Esophagus muscularis mucosa (tissue), 4 donors: ENCODE data around the gene ATF4. TPM values are rescaled to one million over a fixed set of nuclear protein-coding genes. Genes with fewer than 3 reads are reported as not detected.

ENCODE experiments used
- DNase-seq: peaks from one replicate; pipeline ENCODE4 v3.0.0-alpha.2; 2017; ENCODE audit errors: extremely low spot score
- H3K27ac ChIP-seq, 4 donors: fragments of 200-600 bp; sonication (generic); replicated peaks in 1 of 4; 1 replicate in 3 of 4; 2 replicates in 1 of 4; pipeline ENCODE4 v1.5.1; 2016 to 2019; ENCODE audit warnings: mild to moderate bottlenecking in 1 of 4
- H3K27me3 ChIP-seq, 4 donors: fragments of 200-600 bp; sonication (generic); one replicate each; pipeline versions ENCODE4 v1.5.1 to v1.6.0; 2016 to 2019
- H3K36me3 ChIP-seq, 4 donors: fragments of 200-600 bp; sonication (generic); one replicate each; pipeline ENCODE4 v1.5.1; 2016 to 2019
- H3K4me1 ChIP-seq, 4 donors: fragments of 200-600 bp; sonication (generic); one replicate each; pipeline ENCODE4 v1.5.1; 2016 to 2019
- H3K4me3 ChIP-seq, 4 donors: fragments of 200-600 bp; sonication (generic); 1 replicate in 2 of 4; 2 replicates in 2 of 4; pipeline ENCODE4 v1.5.1; 2016 to 2019; ENCODE audit warnings: mild to moderate bottlenecking in 4 of 4, moderate library complexity in 1 of 4
- H3K9me3 ChIP-seq, 4 donors: fragments of 200-600 bp; sonication (generic); 1 replicate in 3 of 4; 2 replicates in 1 of 4; pipeline ENCODE4 v1.5.1; 2016 to 2019
- CTCF ChIP-seq, 3 experiments: fragments of 200-600 bp in 2 of 3; fragments of 450-650 bp in 1 of 3; sonication (generic) in 2 of 3; IDR thresholded peaks; one replicate each; pipeline ENCODE4 v1.5.1; 2017 to 2019; ENCODE audit warnings: antibody characterized with exemption in 3 of 3, mild to moderate bottlenecking in 2 of 3, moderate library complexity in 1 of 3
- EP300 ChIP-seq: sonication (generic); formaldehyde crosslinking; IDR thresholded peaks from one replicate; pipeline ENCODE4 v1.6.1; 2017; ENCODE audit warnings: antibody characterized with exemption
- POLR2A ChIP-seq: fragments of 450-650 bp; IDR thresholded peaks from one replicate; pipeline ENCODE4 v1.6.1; 2017; ENCODE audit warnings: antibody characterized with exemption, moderate library complexity, mild to moderate bottlenecking, low read depth
- POLR2AphosphoS5 ChIP-seq, 2 donors: sonication (generic); formaldehyde crosslinking; IDR thresholded peaks; one replicate each; pipeline ENCODE4 v1.6.1; 2017; ENCODE audit warnings: antibody characterized with exemption in 2 of 2
- WGBS: methylation state at CpG from one replicate; pipeline ENCODE4 v1.1.5; 2018; 5-methylcytosine and 5-hydroxymethylcytosine counted together
- intact Hi-C: fragments of 100-400 bp; cut with DNase I; formaldehyde crosslinking; loops from one replicate; pipeline ENCODE4 v1.15.1; 2023
- total RNA-seq, 4 donors: library from RNA; depleted of rRNA; stranded (reverse); fragments of >200 nt; gene quantifications; one replicate each; pipeline versions ENCODE4 v1.1.0 to v1.2.1, GENCODE V29; 2016

The ATF4 gene
- total RNA-seq, 4 donors from 2014 or later, result 516 to 895 (median 721) TPM

GRCh38 chr22:39547587-39547947 lies 27.2 kb downstream of the ATF4 start:
- intact Hi-C loops, result no loop called here
- Histone ChIP-seq H3K27ac (no peak overlapping the region), H3K27me3 (peaks cover 0 to 96% (median 3%) of the 10 kb centered on the region in 4 donors), H3K4me3 (no peak overlapping the region), H3K4me1 (peaks cover 0 to 6% (median 0%) of the 10 kb centered on the region in 4 donors), H3K36me3 (no peaks in the 10 kb centered on the region), H3K9me3 (no peaks in the 10 kb centered on the region)
- 44% methylated on average over 2 of the region's 2 CpGs for WGBS
- DNase-seq, result no peak
- TF ChIP-seq EP300 (no peak), POLR2AphosphoS5 (IDR thresholded peaks at IDR 0.05) (no peak), POLR2A (no peak), CTCF (IDR thresholded peaks at IDR 0.05) (no peak)

- H3K27ac ChIP-seq, result no peak overlapping the region
- H3K36me3 ChIP-seq, result no peaks in the 10 kb centered on the region
- no peak for TF ChIP-seq POLR2AphosphoS5 (IDR thresholded peaks at IDR 0.05)
- no peak for TF ChIP-seq EP300
- TF ChIP-seq CTCF (IDR thresholded peaks at IDR 0.05), result no peak
- no peak for TF ChIP-seq POLR2A
- H3K9me3 ChIP-seq, result no peaks in the 10 kb centered on the region
- intact Hi-C loops, result no loop called here
- peaks cover 3 to 82% (median 23%) of the 10 kb centered on the region in 4 donors for H3K27me3 ChIP-seq
- DNase-seq, result no peak
- WGBS, result 100% methylated on average over 3 of the region's 3 CpGs
- peaks cover 7 to 16% (median 13%) of the 10 kb centered on the region in 4 donors for H3K4me1 ChIP-seq
- H3K4me3 ChIP-seq, result no peak overlapping the region
These were observed 33.1 kb downstream of the ATF4 start for GRCh38 chr22:39553429-39553828.

GRCh38 chr22:39554151-39554550 lies 33.8 kb downstream of the ATF4 start:
- no peak for TF ChIP-seq EP300
- no peak for TF ChIP-seq POLR2A
- no peak for DNase-seq
- H3K27ac ChIP-seq, result no peak overlapping the region
- WGBS, result 68% methylated on average over 3 of the region's 3 CpGs
- peaks cover 9 to 19% (median 15%) of the 10 kb centered on the region in 4 donors for H3K4me1 ChIP-seq
- no peaks in the 10 kb centered on the region for H3K9me3 ChIP-seq
- no peaks in the 10 kb centered on the region for H3K36me3 ChIP-seq
- H3K4me3 ChIP-seq, result no peak overlapping the region
- intact Hi-C loops, result no loop called here
- peaks cover 3 to 82% (median 27%) of the 10 kb centered on the region in 4 donors for H3K27me3 ChIP-seq

GRCh38 chr22:39556970-39557841 lies 36.8 kb downstream of the ATF4 start:
- no peak for DNase-seq
- intact Hi-C loops, result no loop called here
- H3K27ac ChIP-seq, result no peak overlapping the region
- 8% methylated on average over 33 of the region's 72 CpGs for WGBS
- H3K27me3 ChIP-seq, result peaks cover 3 to 80% (median 31%) of the 10 kb centered on the region in 4 donors
- peak overlapping the region; percentile 37 to 55 (median 42) for H3K4me3 ChIP-seq
- H3K4me1 ChIP-seq, result peaks cover 9 to 19% (median 15%) of the 10 kb centered on the region in 4 donors
- no peaks in the 10 kb centered on the region for H3K9me3 ChIP-seq
- no peaks in the 10 kb centered on the region for H3K36me3 ChIP-seq
- TF ChIP-seq CTCF (IDR thresholded peaks at IDR 0.05) (peak in 1 of 3 experiments; percentile 8), EP300 (no peak)

DNA sequence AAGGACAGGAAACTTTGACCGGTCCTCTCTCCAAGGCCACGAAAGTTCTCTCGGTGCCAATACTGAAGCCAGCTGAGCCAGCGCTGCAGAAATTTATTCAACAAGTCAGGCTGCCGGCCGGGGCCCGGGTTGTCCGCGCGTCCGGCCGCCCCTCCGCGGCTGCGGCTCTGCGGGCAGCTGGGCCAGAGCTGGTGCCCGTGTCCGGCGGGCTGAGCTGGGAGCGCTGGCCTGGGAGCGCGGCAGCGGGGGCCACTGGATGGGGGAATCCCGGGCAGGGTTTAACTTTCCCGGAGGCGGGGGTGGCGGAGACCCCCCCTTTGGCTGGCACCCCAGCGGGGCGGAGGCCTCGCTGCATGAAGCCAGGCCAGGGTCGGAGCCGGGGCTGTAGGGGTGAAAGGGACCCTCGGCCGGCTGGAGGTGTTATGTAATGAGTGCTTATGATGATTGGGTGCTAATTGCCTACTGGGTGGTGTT lies 37.9 kb downstream of the ATF4 start:
- TF ChIP-seq POLR2AphosphoS5 (IDR thresholded peaks at IDR 0.05), result no peak
- no peak for TF ChIP-seq POLR2A
- no peak for TF ChIP-seq CTCF (IDR thresholded peaks at IDR 0.05)
- TF ChIP-seq EP300, result no peak
- Histone ChIP-seq H3K36me3 (no peaks in the 10 kb centered on the region), H3K4me3 (peak overlapping the region; percentile 37 to 55 (median 42)), H3K4me1 (peaks cover 9 to 19% (median 15%) of the 10 kb centered on the region in 4 donors), H3K27ac (no peak overlapping the region), H3K9me3 (no peaks in the 10 kb centered on the region), H3K27me3 (peaks cover 3 to 79% (median 31%) of the 10 kb centered on the region in 4 donors)
- 23% methylated on average over 8 of the region's 34 CpGs for WGBS
- intact Hi-C loops, result no loop called here
- DNase-seq, result no peak
